Measurements from ENCODE around the gene MAD1L1.
"Not testable (repeated sequence)": the region's sequence is repeated elsewhere in the genome, so short reads cannot be mapped to it uniquely, and the experiment has no call there.

The MAD1L1 gene

GRCh38 chr7:2037808-2038522 lies 194.8 kb downstream of the MAD1L1 start:
- Histone ChIP-seq H3K9ac (ENCODE audit: low read length in 2 of 2) (peak overlapping the region; percentile 15 to 55), H3K27ac (ENCODE audit: low read length) (no peak overlapping the region)

GRCh38 chr7:2037301-2037807 lies 195.4 kb downstream of the MAD1L1 start:
- Histone ChIP-seq H3K27me3 (ENCODE audit: control insufficient read depth in 1 of 2, insufficient read depth in 2 of 2, low read length in 2 of 2) (no peaks in the 10 kb centered on the region), H3K36me3 (ENCODE audit: control insufficient read depth in 2 of 2, insufficient read depth in 2 of 2, low read length in 2 of 2) (no peaks in the 10 kb centered on the region), H3K4me1 (ENCODE audit: control insufficient read depth, insufficient read depth, low read length) (peaks cover 3% of the 10 kb centered on the region), H3K4me3 (ENCODE audit: low read length in 2 of 2) (peak overlapping the region; percentile 27 to 66), H3K9me3 (ENCODE audit: control insufficient read depth in 2 of 2, low read length in 2 of 2) (no peaks in the 10 kb centered on the region), H3K27ac (ENCODE audit: low read length) (no peak overlapping the region), H3K9ac (ENCODE audit: low read length in 2 of 2) (peak overlapping the region; percentile 15 to 55)

More at GRCh38 chr7:2037808-2038522, 194.8 kb downstream of the MAD1L1 start:
- H3K4me1 ChIP-seq (ENCODE audit: control insufficient read depth, insufficient read depth, low read length), result peaks cover 3% of the 10 kb centered on the region
- no peaks in the 10 kb centered on the region for H3K9me3 ChIP-seq (ENCODE audit: control insufficient read depth in 2 of 2, low read length in 2 of 2)
- H3K36me3 ChIP-seq (ENCODE audit: control insufficient read depth in 2 of 2, insufficient read depth in 2 of 2, low read length in 2 of 2), result no peaks in the 10 kb centered on the region
- peak overlapping the region; percentile 27 to 66 for H3K4me3 ChIP-seq (ENCODE audit: low read length in 2 of 2)
- no peaks in the 10 kb centered on the region for H3K27me3 ChIP-seq (ENCODE audit: control insufficient read depth in 1 of 2, insufficient read depth in 2 of 2, low read length in 2 of 2)

- no peak overlapping the region for H3K9ac ChIP-seq (ENCODE audit: low read length in 2 of 2)
- no peaks in the 10 kb centered on the region for H3K36me3 ChIP-seq (ENCODE audit: control insufficient read depth in 2 of 2, insufficient read depth in 2 of 2, low read length in 2 of 2)
- no peak overlapping the region for H3K4me3 ChIP-seq (ENCODE audit: low read length in 2 of 2)
- H3K27ac ChIP-seq (ENCODE audit: low read length), result no peak overlapping the region
- no peaks in the 10 kb centered on the region for H3K9me3 ChIP-seq (ENCODE audit: control insufficient read depth in 2 of 2, low read length in 2 of 2)
- peaks cover 5% of the 10 kb centered on the region for H3K4me1 ChIP-seq (ENCODE audit: control insufficient read depth, insufficient read depth, low read length)
- H3K27me3 ChIP-seq (ENCODE audit: control insufficient read depth in 1 of 2, insufficient read depth in 2 of 2, low read length in 2 of 2), result no peaks in the 10 kb centered on the region
These were observed 196.0 kb downstream of the MAD1L1 start for GRCh38 chr7:2036786-2037185.

- not testable (repeated sequence) for H3K27me3 ChIP-seq (ENCODE audit: control insufficient read depth in 1 of 2, insufficient read depth in 2 of 2, low read length in 2 of 2); H3K4me1 ChIP-seq (ENCODE audit: control insufficient read depth, insufficient read depth, low read length); H3K27ac ChIP-seq (ENCODE audit: low read length); H3K9me3 ChIP-seq (ENCODE audit: control insufficient read depth in 2 of 2, low read length in 2 of 2); H3K9ac ChIP-seq (ENCODE audit: low read length in 2 of 2); H3K4me3 ChIP-seq (ENCODE audit: low read length in 2 of 2); H3K36me3 ChIP-seq (ENCODE audit: control insufficient read depth in 2 of 2, insufficient read depth in 2 of 2, low read length in 2 of 2)
These were observed 196.5 kb downstream of the MAD1L1 start for GRCh38 chr7:2036201-2036600.

- no peaks in the 10 kb centered on the region for H3K9me3 ChIP-seq (ENCODE audit: control insufficient read depth in 2 of 2, low read length in 2 of 2)
- H3K4me3 ChIP-seq (ENCODE audit: low read length in 2 of 2), result no peak overlapping the region
- peaks cover 8% of the 10 kb centered on the region for H3K4me1 ChIP-seq (ENCODE audit: control insufficient read depth, insufficient read depth, low read length)
- H3K9ac ChIP-seq (ENCODE audit: low read length in 2 of 2), result no peak overlapping the region
- no peak overlapping the region for H3K27ac ChIP-seq (ENCODE audit: low read length)
- no peaks in the 10 kb centered on the region for H3K36me3 ChIP-seq (ENCODE audit: control insufficient read depth in 2 of 2, insufficient read depth in 2 of 2, low read length in 2 of 2)
- no peaks in the 10 kb centered on the region for H3K27me3 ChIP-seq (ENCODE audit: control insufficient read depth in 1 of 2, insufficient read depth in 2 of 2, low read length in 2 of 2)
These were observed 198.2 kb downstream of the MAD1L1 start for GRCh38 chr7:2034291-2035201.

- Histone ChIP-seq H3K4me3 (ENCODE audit: low read length in 2 of 2) (no peak overlapping the region), H3K9ac (ENCODE audit: low read length in 2 of 2) (no peak overlapping the region), H3K36me3 (ENCODE audit: control insufficient read depth in 2 of 2, insufficient read depth in 2 of 2, low read length in 2 of 2) (no peaks in the 10 kb centered on the region), H3K27me3 (ENCODE audit: control insufficient read depth in 1 of 2, insufficient read depth in 2 of 2, low read length in 2 of 2) (no peaks in the 10 kb centered on the region), H3K4me1 (ENCODE audit: control insufficient read depth, insufficient read depth, low read length) (peaks cover 8% of the 10 kb centered on the region), H3K27ac (ENCODE audit: low read length) (no peak overlapping the region), H3K9me3 (ENCODE audit: control insufficient read depth in 2 of 2, low read length in 2 of 2) (peaks cover 0 to 3% of the 10 kb centered on the region in 2 donors)
These were observed 199.1 kb downstream of the MAD1L1 start for GRCh38 chr7:2033586-2034135.

GRCh38 chr7:2032876-2033407 lies 199.8 kb downstream of the MAD1L1 start:
- Histone ChIP-seq H3K36me3 (ENCODE audit: control insufficient read depth in 2 of 2, insufficient read depth in 2 of 2, low read length in 2 of 2) (no peaks in the 10 kb centered on the region), H3K27me3 (ENCODE audit: control insufficient read depth in 1 of 2, insufficient read depth in 2 of 2, low read length in 2 of 2) (no peaks in the 10 kb centered on the region), H3K9ac (ENCODE audit: low read length in 2 of 2) (no peak overlapping the region), H3K27ac (ENCODE audit: low read length) (no peak overlapping the region), H3K4me1 (ENCODE audit: control insufficient read depth, insufficient read depth, low read length) (peaks cover 8% of the 10 kb centered on the region), H3K9me3 (ENCODE audit: control insufficient read depth in 2 of 2, low read length in 2 of 2) (peaks cover 0 to 6% of the 10 kb centered on the region in 2 donors), H3K4me3 (ENCODE audit: low read length in 2 of 2) (no peak overlapping the region)

- Histone ChIP-seq H3K27me3 (ENCODE audit: control insufficient read depth in 1 of 2, insufficient read depth in 2 of 2, low read length in 2 of 2) (no peaks in the 10 kb centered on the region), H3K4me3 (ENCODE audit: low read length in 2 of 2) (no peak overlapping the region), H3K36me3 (ENCODE audit: control insufficient read depth in 2 of 2, insufficient read depth in 2 of 2, low read length in 2 of 2) (no peaks in the 10 kb centered on the region), H3K27ac (ENCODE audit: low read length) (no peak overlapping the region), H3K9me3 (ENCODE audit: control insufficient read depth in 2 of 2, low read length in 2 of 2) (peaks cover 0 to 6% of the 10 kb centered on the region in 2 donors), H3K9ac (ENCODE audit: low read length in 2 of 2) (no peak overlapping the region), H3K4me1 (ENCODE audit: control insufficient read depth, insufficient read depth, low read length) (peaks cover 7% of the 10 kb centered on the region)
These were observed 200.5 kb downstream of the MAD1L1 start for GRCh38 chr7:2032030-2032875.

- Histone ChIP-seq H3K4me1 (ENCODE audit: control insufficient read depth, insufficient read depth, low read length) (peaks cover 6% of the 10 kb centered on the region), H3K27me3 (ENCODE audit: control insufficient read depth in 1 of 2, insufficient read depth in 2 of 2, low read length in 2 of 2) (no peaks in the 10 kb centered on the region), H3K9me3 (ENCODE audit: control insufficient read depth in 2 of 2, low read length in 2 of 2) (peaks cover 0 to 6% of the 10 kb centered on the region in 2 donors), H3K36me3 (ENCODE audit: control insufficient read depth in 2 of 2, insufficient read depth in 2 of 2, low read length in 2 of 2) (no peaks in the 10 kb centered on the region), H3K27ac (ENCODE audit: low read length) (no peak overlapping the region), H3K4me3 (ENCODE audit: low read length in 2 of 2) (no peak overlapping the region), H3K9ac (ENCODE audit: low read length in 2 of 2) (no peak overlapping the region)
These were observed 201.3 kb downstream of the MAD1L1 start for GRCh38 chr7:2031451-2031845.
